Measurements from ENCODE around the gene SELENOO. TPM values are rescaled to one million over a fixed set of nuclear protein-coding genes. Genes with fewer than 3 reads are reported as not detected.
A peak's percentile ranks its signal among the peaks of the same experiment; 100 is the strongest.

Gene SELENOO
- total and polyA plus RNA-seq, 2 of the 13 experiments (the other 11 are each of a cell fraction or from before 2014, with no cell fraction given): 14.4 to 19.0 TPM

DNA sequence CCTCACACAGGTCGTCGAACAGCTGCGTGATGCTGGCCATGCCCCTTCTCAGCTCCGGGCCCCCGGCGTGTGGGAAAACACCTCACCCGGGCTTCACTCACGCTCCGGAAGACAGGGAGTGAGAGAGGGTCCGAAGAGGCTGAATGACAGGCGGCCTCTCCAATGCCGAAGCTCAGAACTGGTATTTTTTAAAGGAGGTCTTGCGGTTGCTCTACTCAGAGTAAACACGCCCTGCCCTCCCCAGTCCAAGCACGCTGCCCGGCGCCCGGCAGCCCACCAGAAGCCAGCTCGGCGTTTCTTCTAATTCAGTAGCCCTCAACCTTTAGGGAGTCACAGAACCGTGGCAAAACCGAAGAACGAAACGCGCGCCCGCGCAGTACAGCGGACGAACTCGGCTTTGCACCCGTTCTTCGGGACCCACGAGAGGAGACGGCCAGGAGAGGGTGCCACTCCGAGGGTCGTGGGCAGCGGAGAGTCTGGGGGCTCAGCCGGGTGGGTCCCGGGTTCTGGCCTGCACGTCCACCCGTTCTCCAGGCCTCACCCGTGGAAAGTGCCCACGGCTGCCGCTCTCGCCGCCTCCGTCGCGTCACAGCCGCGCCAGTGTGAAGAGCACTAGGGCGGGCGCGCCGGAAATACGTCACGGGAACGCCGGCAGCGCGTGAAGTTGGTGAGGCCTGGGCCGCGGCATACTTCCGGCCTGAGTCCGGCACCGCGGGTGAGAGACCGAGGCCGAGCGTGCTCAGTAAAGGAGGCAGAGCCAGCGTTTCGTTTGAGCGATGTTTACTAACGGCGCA is 43.8 kb downstream of the SELENOO start, which contains the start of gene TUBGCP6 (continued):
- TF ChIP-seq, protein P1, sequence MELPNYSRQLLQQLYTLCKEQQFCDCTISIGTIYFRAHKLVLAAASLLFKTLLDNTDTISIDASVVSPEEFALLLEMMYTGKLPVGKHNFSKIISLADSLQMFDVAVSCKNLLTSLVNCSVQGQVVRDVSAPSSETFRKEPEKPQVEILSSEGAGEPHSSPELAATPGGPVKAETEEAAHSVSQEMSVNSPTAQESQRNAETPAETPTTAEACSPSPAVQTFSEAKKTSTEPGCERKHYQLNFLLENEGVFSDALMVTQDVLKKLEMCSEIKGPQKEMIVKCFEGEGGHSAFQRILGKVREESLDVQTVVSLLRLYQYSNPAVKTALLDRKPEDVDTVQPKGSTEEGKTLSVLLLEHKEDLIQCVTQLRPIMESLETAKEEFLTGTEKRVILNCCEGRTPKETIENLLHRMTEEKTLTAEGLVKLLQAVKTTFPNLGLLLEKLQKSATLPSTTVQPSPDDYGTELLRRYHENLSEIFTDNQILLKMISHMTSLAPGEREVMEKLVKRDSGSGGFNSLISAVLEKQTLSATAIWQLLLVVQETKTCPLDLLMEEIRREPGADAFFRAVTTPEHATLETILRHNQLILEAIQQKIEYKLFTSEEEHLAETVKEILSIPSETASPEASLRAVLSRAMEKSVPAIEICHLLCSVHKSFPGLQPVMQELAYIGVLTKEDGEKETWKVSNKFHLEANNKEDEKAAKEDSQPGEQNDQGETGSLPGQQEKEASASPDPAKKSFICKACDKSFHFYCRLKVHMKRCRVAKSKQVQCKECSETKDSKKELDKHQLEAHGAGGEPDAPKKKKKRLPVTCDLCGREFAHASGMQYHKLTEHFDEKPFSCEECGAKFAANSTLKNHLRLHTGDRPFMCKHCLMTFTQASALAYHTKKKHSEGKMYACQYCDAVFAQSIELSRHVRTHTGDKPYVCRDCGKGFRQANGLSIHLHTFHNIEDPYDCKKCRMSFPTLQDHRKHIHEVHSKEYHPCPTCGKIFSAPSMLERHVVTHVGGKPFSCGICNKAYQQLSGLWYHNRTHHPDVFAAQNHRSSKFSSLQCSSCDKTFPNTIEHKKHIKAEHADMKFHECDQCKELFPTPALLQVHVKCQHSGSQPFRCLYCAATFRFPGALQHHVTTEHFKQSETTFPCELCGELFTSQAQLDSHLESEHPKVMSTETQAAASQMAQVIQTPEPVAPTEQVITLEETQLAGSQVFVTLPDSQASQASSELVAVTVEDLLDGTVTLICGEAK (IDR thresholded peaks at IDR 0.05): peak; percentile 80
- TF ChIP-seq, protein P1 (CRISPR knock-in tag; IDR thresholded peaks at IDR 0.05): no peak
- no peak for TF ChIP-seq HNF4G (IDR thresholded peaks at IDR 0.05; ENCODE audit: borderline replicate concordance, low read depth, low read length)
- TF ChIP-seq HNF4G (CRISPR knock-in tag; IDR thresholded peaks at IDR 0.05; ENCODE audit: borderline replicate concordance, low read depth): peak; percentile 71
- no peak for TF ChIP-seq ZNF343 (CRISPR knock-in tag; IDR thresholded peaks at IDR 0.05)
- peak; percentile 39; the same call in 1 of the 2 replicates for TF ChIP-seq RAD21 (CRISPR knock-in tag; IDR thresholded peaks at IDR 0.05)
- TF ChIP-seq ZNF564 (CRISPR knock-in tag; IDR thresholded peaks at IDR 0.05): no peak
- TF ChIP-seq KLF15 (CRISPR knock-in tag; IDR thresholded peaks at IDR 0.05; ENCODE audit: borderline replicate concordance): no peak
- TF ChIP-seq, protein P2, sequence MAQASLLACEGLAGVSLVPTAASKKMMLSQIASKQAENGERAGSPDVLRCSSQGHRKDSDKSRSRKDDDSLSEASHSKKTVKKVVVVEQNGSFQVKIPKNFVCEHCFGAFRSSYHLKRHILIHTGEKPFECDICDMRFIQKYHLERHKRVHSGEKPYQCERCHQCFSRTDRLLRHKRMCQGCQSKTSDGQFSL (CRISPR knock-in tag; IDR thresholded peaks at IDR 0.05): 0 out of 2 replicates have a peak, but pooled peaks have one; percentile 46
- TF ChIP-seq, protein P3, sequence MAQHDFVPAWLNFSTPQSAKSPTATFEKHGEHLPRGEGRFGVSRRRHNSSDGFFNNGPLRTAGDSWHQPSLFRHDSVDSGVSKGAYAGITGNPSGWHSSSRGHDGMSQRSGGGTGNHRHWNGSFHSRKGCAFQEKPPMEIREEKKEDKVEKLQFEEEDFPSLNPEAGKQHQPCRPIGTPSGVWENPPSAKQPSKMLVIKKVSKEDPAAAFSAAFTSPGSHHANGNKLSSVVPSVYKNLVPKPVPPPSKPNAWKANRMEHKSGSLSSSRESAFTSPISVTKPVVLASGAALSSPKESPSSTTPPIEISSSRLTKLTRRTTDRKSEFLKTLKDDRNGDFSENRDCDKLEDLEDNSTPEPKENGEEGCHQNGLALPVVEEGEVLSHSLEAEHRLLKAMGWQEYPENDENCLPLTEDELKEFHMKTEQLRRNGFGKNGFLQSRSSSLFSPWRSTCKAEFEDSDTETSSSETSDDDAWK (CRISPR knock-in tag; IDR thresholded peaks at IDR 0.05): no peak
- TF ChIP-seq, protein P4, sequence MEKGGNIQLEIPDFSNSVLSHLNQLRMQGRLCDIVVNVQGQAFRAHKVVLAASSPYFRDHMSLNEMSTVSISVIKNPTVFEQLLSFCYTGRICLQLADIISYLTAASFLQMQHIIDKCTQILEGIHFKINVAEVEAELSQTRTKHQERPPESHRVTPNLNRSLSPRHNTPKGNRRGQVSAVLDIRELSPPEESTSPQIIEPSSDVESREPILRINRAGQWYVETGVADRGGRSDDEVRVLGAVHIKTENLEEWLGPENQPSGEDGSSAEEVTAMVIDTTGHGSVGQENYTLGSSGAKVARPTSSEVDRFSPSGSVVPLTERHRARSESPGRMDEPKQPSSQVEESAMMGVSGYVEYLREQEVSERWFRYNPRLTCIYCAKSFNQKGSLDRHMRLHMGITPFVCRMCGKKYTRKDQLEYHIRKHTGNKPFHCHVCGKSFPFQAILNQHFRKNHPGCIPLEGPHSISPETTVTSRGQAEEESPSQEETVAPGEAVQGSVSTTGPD (CRISPR knock-in tag; IDR thresholded peaks at IDR 0.05): no peak
- TF ChIP-seq, protein P5, sequence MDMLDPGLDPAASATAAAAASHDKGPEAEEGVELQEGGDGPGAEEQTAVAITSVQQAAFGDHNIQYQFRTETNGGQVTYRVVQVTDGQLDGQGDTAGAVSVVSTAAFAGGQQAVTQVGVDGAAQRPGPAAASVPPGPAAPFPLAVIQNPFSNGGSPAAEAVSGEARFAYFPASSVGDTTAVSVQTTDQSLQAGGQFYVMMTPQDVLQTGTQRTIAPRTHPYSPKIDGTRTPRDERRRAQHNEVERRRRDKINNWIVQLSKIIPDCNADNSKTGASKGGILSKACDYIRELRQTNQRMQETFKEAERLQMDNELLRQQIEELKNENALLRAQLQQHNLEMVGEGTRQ (IDR thresholded peaks at IDR 0.05; ENCODE audit: low read depth, low read length): no peak
- TF ChIP-seq, protein P5 (CRISPR knock-in tag; IDR thresholded peaks at IDR 0.05; ENCODE audit: borderline replicate concordance): no peak

Data from HepG2 (cell line).